B cell (primary cell): ENCODE results near the gene PCK2. TPM values are rescaled to one million over a fixed set of nuclear protein-coding genes. Genes with fewer than 3 reads are reported as not detected.

Source experiments
- ATAC-seq: fragments of 200-7000 bp; cut with Tn5 transposase; one replicate; pipeline ENCODE4 v1.10.0; 2021; ENCODE audit warnings: low read depth, mild to moderate bottlenecking, moderate number of reproducible peaks, moderate library complexity
- CTCF ChIA-PET: fragments of 350-600 bp; sonication (Branson Sonifier 250); formaldehyde crosslinking; loops from one replicate; lab custom pipeline; 2021; ENCODE audit warnings: antibody characterized with exemption, inconsistent platforms; lab: Charles Lee
- POLR2A ChIA-PET: fragments of 350-600 bp; sonication (Branson Sonifier 250); formaldehyde crosslinking; loops from one replicate; lab custom pipeline; 2021; ENCODE audit warnings: antibody characterized with exemption; lab: Charles Lee
- DNase-seq: peaks from one replicate; pipeline ENCODE4 v3.0.0; 2013
- H2AFZ ChIP-seq: 2 replicates; pipeline ENCODE4 v1.6.1; 2012; ENCODE audit warnings: mild to moderate bottlenecking, low read depth, low read length; ENCODE audit not compliant: insufficient read depth, poor library complexity, severe bottlenecking
- H3K27ac ChIP-seq, 2 donors: 1 replicate in 1 of 2; 2 replicates in 1 of 2; pipeline ENCODE4 v1.5.1; 2012 to 2013; ENCODE audit warnings: low read length in 2 of 2, mild to moderate bottlenecking in 2 of 2, moderate library complexity in 1 of 2
- H3K27me3 ChIP-seq, 4 experiments: fragments of 200-600 bp in 1 of 4; sonication (generic) in 1 of 4; replicated peaks in 1 of 4; 1 replicate in 2 of 4; 2 replicates in 2 of 4; pipeline versions ENCODE4 v1.6.1 to v1.7.0; 2013 to 2016; ENCODE audit warnings: low read length in 3 of 4, mild to moderate bottlenecking in 2 of 4, mixed read lengths in 1 of 4, moderate library complexity in 1 of 4; ENCODE audit not compliant: insufficient read depth in 4 of 4, control insufficient read depth in 3 of 4; ENCODE audit errors: control extremely low read depth in 1 of 4
- H3K36me3 ChIP-seq, 2 experiments: replicated peaks in 1 of 2; 1 replicate in 1 of 2; 2 replicates in 1 of 2; pipeline versions ENCODE4 v1.6.1 to v1.7.1; 2013; ENCODE audit warnings: low read length in 1 of 2; ENCODE audit not compliant: insufficient read depth in 2 of 2, control insufficient read depth in 1 of 2; ENCODE audit errors: control extremely low read depth in 1 of 2, extremely low read depth in 1 of 2
- H3K4me1 ChIP-seq, 2 donors: fragments of 200-600 bp in 1 of 2; sonication (generic) in 1 of 2; 1 replicate in 1 of 2; 2 replicates in 1 of 2; pipeline versions ENCODE4 v1.5.1 to v1.6.1; 2013 to 2017; ENCODE audit warnings: low read length in 2 of 2; ENCODE audit not compliant: control insufficient read depth in 2 of 2, insufficient read depth in 2 of 2
- H3K4me2 ChIP-seq: replicated peaks from 2 replicates; pipeline ENCODE3; 2012; ENCODE audit warnings: mild to moderate bottlenecking, low read depth, low read length; ENCODE audit not compliant: poor library complexity, severe bottlenecking
- H3K4me3 ChIP-seq, 5 experiments: fragments of 200-600 bp in 1 of 5; sonication (generic) in 1 of 5; 1 replicate in 3 of 5; 2 replicates in 2 of 5; pipeline versions ENCODE4 v1.5.1 to v1.7.0; 2011 to 2016; ENCODE audit warnings: low read length in 4 of 5, mild to moderate bottlenecking in 4 of 5, low read depth in 2 of 5, control low read depth in 1 of 5, moderate library complexity in 1 of 5; ENCODE audit not compliant: insufficient read depth in 1 of 5; ENCODE audit errors: control extremely low read depth in 1 of 5, extremely low read depth in 1 of 5
- H3K79me2 ChIP-seq: fragments of 200-600 bp; sonication (generic); one replicate; pipeline ENCODE4 v1.6.0; 2016; ENCODE audit warnings: low read length; ENCODE audit not compliant: control insufficient read depth, insufficient read depth
- H3K9ac ChIP-seq: fragments of 200-600 bp; sonication (generic); 2 replicates; pipeline ENCODE4 v1.6.1; 2017; ENCODE audit warnings: mild to moderate bottlenecking, low read length, moderate library complexity
- H3K9me3 ChIP-seq, 3 donors: one replicate each; pipeline versions ENCODE4 v1.6.1 to v1.7.1; 2013; ENCODE audit warnings: low read length in 2 of 3; ENCODE audit not compliant: control insufficient read depth in 2 of 3, insufficient read depth in 1 of 3; ENCODE audit errors: control extremely low read depth in 1 of 3
- H4K20me1 ChIP-seq: 2 replicates; pipeline ENCODE4 v1.6.0; 2012; ENCODE audit warnings: mild to moderate bottlenecking, low read length; ENCODE audit not compliant: insufficient read depth, control insufficient read depth, poor library complexity, severe bottlenecking
- H3K27ac Mint-ChIP-seq: one replicate; pipeline ENCODE4 v1.8.0; 2021; ENCODE audit warnings: mixed read lengths
- H3K27me3 Mint-ChIP-seq: one replicate; pipeline ENCODE4 v1.8.0; 2021; ENCODE audit warnings: mixed read lengths
- H3K4me1 Mint-ChIP-seq: one replicate; pipeline ENCODE4 v1.8.0; 2021; ENCODE audit warnings: mixed read lengths
- H3K4me3 Mint-ChIP-seq: one replicate; pipeline ENCODE4 v1.8.0; 2021; ENCODE audit warnings: mixed read lengths
- H3K9me3 Mint-ChIP-seq: one replicate; pipeline ENCODE4 v1.8.0; 2022; ENCODE audit warnings: mixed read lengths; ENCODE audit not compliant: insufficient read depth
- CTCF ChIP-seq: fragments of 200-600 bp; IDR thresholded peaks from one replicate; pipeline ENCODE4 v1.8.0; 2022; ENCODE audit warnings: antibody characterized with exemption, mild to moderate bottlenecking
- EZH2 ChIP-seq: IDR thresholded peaks from 2 replicates; pipeline ENCODE4 v1.6.1; 2012; ENCODE audit warnings: borderline replicate concordance, low read depth, mild to moderate bottlenecking, moderate library complexity, low read length; ENCODE audit not compliant: insufficient read depth, poor library complexity, severe bottlenecking
- WGBS: methylation state at CpG from one replicate; pipeline ENCODE4 v1.1.5; 2013; ENCODE audit warnings: missing lambda C conversion rate; ENCODE audit not compliant: insufficient coverage; 5-methylcytosine and 5-hydroxymethylcytosine counted together
- intact Hi-C: fragments of 100-400 bp; cut with micrococcal nuclease; formaldehyde crosslinking; loops from one replicate; pipeline ENCODE4 v1.10.0; 2022
- polyA plus RNA-seq: library from polyadenylated mRNA; depleted of rRNA; stranded (reverse); fragments of >200 nt; gene quantifications from 2 replicates; pipeline ENCODE4 v1.2.3, GENCODE V29; 2012
- total RNA-seq, 2 donors: library from RNA; stranded (reverse); fragments of 120-200 nt in 1 of 2; gene quantifications; 1 replicate in 1 of 2; 2 replicates in 1 of 2; pipeline versions ENCODE4 v1.2.3 to v1.2.4, GENCODE V29; 2013 to 2022

PCK2 gene
- total and polyA plus RNA-seq, 2 donors (not counting 1 experiment from before 2014, with no cell fraction given) = 40.4 to 58.4 TPM

DNA sequence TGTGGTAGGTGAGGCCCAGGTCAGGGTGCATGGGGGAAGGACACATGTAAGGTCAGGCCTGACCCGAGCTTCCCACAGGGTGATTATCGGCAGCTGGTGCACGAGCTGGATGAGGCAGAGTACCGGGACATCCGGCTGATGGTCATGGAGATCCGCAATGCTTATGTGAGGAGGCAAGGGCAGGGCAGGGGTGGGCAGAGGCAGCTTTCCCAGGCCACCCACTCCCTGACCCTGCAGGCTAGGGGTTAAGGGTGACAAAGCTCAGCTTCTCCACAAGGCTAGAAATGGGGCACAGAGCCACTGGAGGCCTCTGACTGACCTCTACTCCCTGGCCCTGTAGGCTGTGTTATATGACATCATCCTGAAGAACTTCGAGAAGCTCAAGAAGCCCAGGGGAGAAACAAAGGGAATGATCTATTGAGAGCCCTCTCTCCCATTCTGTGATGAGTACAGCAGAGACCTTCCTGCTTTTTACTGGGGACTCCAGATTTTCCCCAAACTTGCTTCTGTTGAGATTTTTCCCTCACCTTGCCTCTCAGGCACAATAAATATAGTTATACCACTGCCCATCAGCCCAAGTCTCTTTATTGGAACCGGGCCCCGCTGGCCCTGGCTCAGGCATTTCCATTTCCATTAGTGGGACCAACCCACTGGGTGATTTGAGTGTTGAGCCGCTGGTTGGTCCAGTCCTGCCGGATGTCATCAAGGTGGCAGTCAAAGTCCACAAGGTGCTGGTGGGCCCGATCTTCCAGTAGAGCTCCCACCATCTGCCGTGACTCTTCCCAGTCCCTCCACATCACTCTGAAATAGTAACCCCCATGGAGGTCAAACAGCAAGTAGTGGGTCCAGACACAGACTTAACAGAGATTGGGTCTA is 44.5 kb downstream of the PCK2 start:
- Histone ChIP-seq H3K27ac (no peak overlapping the region), H3K4me2 (no peak overlapping the region)
- CTCF ChIA-PET = interaction anchor here (0.7 to 4.6 kb wide), 5 partner anchors 14 to 195 kb away, joined by 3 to 43 read pairs (median 9); partner anchors contain the start of genes DCAF11, IRF9 and NRL

More for the DNA sequence above, 44.5 kb downstream of the PCK2 start:
- DNase-seq = no peak
- 95% methylated on average over 11 of the region's 13 CpGs for WGBS
- H3K27me3 Mint-ChIP-seq = no peaks in the 10 kb centered on the region
- H3K4me1 ChIP-seq = peaks cover 27 to 41% of the 10 kb centered on the region in 2 donors
- H3K79me2 ChIP-seq = peaks cover 62% of the 10 kb centered on the region
- H3K4me1 Mint-ChIP-seq = peaks cover 58% of the 10 kb centered on the region
- H3K9ac ChIP-seq = no peak overlapping the region
- ATAC-seq = no peak
- POLR2A ChIA-PET = interaction anchor here (0.6 to 1.0 kb wide), 3 partner anchors 8 to 55 kb away, joined by 3 to 4 read pairs (median 3); partner anchors contain the start of genes DCAF11, NRL and PSME2
- H3K4me3 ChIP-seq = no peak overlapping the region
- intact Hi-C loops = no loop called here
- peak overlapping the region; percentile 47 for H3K27ac Mint-ChIP-seq
- no peak overlapping the region for H2AFZ ChIP-seq
- H3K9me3 ChIP-seq = no peaks in the 10 kb centered on the region
- TF ChIP-seq EZH2 (no peak), CTCF (no peak)
- peaks cover 16% of the 10 kb centered on the region for H4K20me1 ChIP-seq
- peaks cover 0 to 34% of the 10 kb centered on the region in 2 experiments for H3K36me3 ChIP-seq
- peak overlapping the region; percentile 65 for H3K4me3 Mint-ChIP-seq
- no peaks in the 10 kb centered on the region for H3K9me3 Mint-ChIP-seq
- H3K27me3 ChIP-seq = no peaks in the 10 kb centered on the region
